Pancreas (tissue), 10 donors: ENCODE measurements around the gene SSTR5. TPM values are rescaled to one million over a fixed set of nuclear protein-coding genes. Genes with fewer than 3 reads are reported as not detected.

Experiments used
- ATAC-seq, 4 donors: fragments of 200-7000 bp; cut with Tn5 transposase; one replicate each; pipeline versions ENCODE4 v1.8.0 to v1.9.1; 2020; ENCODE audit warnings: mild to moderate bottlenecking in 4 of 4, moderate library complexity in 4 of 4
- DNase-seq, 6 donors: peaks; one replicate each; pipeline ENCODE4 v3.0.0-alpha.2; 2020
- FAIRE-seq: peaks from 2 replicates; lab custom pipeline; 2012; peaks lifted over from hg19 to GRCh38; lab: Jason Lieb, UNC
- H3K27ac ChIP-seq, 4 donors: fragments of 200-600 bp; sonication (generic); 1 replicate in 3 of 4; 2 replicates in 1 of 4; pipeline versions ENCODE4 v1.5.0 to v1.8.0; 2020
- H3K27me3 ChIP-seq, 4 donors: fragments of 200-600 bp; one replicate each; pipeline ENCODE4 v1.8.0; 2021
- H3K36me3 ChIP-seq, 3 donors: fragments of 200-600 bp; sonication (generic) in 1 of 3; one replicate each; pipeline versions ENCODE4 v1.5.0 to v1.8.0; 2020 to 2021
- H3K4me1 ChIP-seq, 3 donors: fragments of 200-600 bp; one replicate each; pipeline ENCODE4 v1.8.0; 2021
- H3K4me3 ChIP-seq, 4 donors: fragments of 200-600 bp; sonication (generic) in 2 of 4; one replicate each; pipeline versions ENCODE4 v1.5.0 to v1.8.0; 2020 to 2021
- H3K9me3 ChIP-seq, 4 donors: fragments of 200-600 bp; one replicate each; pipeline ENCODE4 v1.8.0; 2021
- WGBS, 2 donors: extraction: QIAGEN DNeasy Blood & Tissue Kit; methylation state at CpG; one replicate each; pipeline ENCODE4 v1.1.7; 2013; 5-methylcytosine and 5-hydroxymethylcytosine counted together
- intact Hi-C, 3 donors: fragments of 100-400 bp; cut with DNase I; formaldehyde crosslinking; loops; one replicate each; pipeline versions ENCODE4 v1.11.1 to v1.14.2; 2022
- polyA plus RNA-seq, 2 donors: library from polyadenylated mRNA; stranded (reverse); fragments of 200-250 nt; gene quantifications; one replicate each; pipeline ENCODE4 v1.2.3, GENCODE V29; 2013
- total RNA-seq, 6 donors: library from RNA; stranded (reverse); fragmentation: NEBNext Ultra II Directional in 4 of 6; extraction: Animal tissue kit (Norgen Biotek cat#: 25700) in 4 of 6; gene quantifications; one replicate each; pipeline versions ENCODE4 v1.2.1 to v1.2.4, GENCODE V29; 2021 to 2023
- TF ChIP-seq, protein P1 (sequence below), 4 donors: fragments of 200-600 bp; sonication (generic) in 3 of 4; IDR thresholded peaks; one replicate each; pipeline versions ENCODE4 v1.5.0 to v1.8.0; 2021; ENCODE audit warnings: antibody characterized with exemption in 4 of 4
- donor health status: healthy with polysubstance abuse.
- donor health status: DM: no; HTN: no; CAD: no; lungs with moderate emphysema.
- donor health status: DM: no; HTN: no; CAD: no.
- donor health status: control.
- donor health status: control.
- donor health status: Bipolar disorder and iron deficiency.
- donor health status: DM: yes; HTN: yes; CAD: no.
- donor health status: DM: no; HTN: no; CAD: no.
- donor health status: DM: no; HTN: no; CAD: no.
- donor health status: DM: yes; HTN: yes; CAD: no.

SSTR5 gene
- total and polyA plus RNA-seq, 8 donors = 0.12 to 1.2 (median 0.32) TPM; not detected in 1

DNA sequence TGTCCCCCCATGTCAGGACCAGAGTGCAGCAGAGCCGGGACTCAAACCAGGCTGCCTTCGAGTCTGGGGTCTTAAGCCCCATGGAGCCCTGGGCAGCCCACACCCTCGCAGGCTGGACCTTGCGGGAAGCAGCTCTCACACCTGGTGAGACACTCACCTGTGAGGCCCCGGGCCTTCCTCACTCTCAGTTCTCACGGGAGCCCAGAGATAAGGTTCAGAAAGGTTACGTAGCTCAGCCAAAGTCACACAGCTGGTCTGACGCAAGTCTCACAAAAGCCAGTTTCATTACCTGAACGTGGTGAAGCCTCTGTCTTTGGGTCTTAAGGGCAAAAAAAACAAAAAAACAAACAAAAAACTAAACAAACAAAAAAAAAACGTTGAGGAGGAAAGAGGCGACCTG lies 32.8 kb upstream of the SSTR5 start:
- H3K36me3 ChIP-seq = no peaks in the 10 kb centered on the region
- no peaks in the 10 kb centered on the region for H3K4me1 ChIP-seq
- H3K27ac ChIP-seq = no peak overlapping the region
- H3K9me3 ChIP-seq = no peaks in the 10 kb centered on the region
- FAIRE-seq = no peak
- intact Hi-C loops = no loop called here
- H3K4me3 ChIP-seq = no peak overlapping the region
- TF ChIP-seq, protein P1, sequence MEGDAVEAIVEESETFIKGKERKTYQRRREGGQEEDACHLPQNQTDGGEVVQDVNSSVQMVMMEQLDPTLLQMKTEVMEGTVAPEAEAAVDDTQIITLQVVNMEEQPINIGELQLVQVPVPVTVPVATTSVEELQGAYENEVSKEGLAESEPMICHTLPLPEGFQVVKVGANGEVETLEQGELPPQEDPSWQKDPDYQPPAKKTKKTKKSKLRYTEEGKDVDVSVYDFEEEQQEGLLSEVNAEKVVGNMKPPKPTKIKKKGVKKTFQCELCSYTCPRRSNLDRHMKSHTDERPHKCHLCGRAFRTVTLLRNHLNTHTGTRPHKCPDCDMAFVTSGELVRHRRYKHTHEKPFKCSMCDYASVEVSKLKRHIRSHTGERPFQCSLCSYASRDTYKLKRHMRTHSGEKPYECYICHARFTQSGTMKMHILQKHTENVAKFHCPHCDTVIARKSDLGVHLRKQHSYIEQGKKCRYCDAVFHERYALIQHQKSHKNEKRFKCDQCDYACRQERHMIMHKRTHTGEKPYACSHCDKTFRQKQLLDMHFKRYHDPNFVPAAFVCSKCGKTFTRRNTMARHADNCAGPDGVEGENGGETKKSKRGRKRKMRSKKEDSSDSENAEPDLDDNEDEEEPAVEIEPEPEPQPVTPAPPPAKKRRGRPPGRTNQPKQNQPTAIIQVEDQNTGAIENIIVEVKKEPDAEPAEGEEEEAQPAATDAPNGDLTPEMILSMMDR (IDR thresholded peaks at IDR 0.05) = no peak
- 44 to 47% methylated on average over 11 of the region's 11 CpGs for WGBS, 2 donors
- ATAC-seq = no peak
- DNase-seq = no peak
- peaks cover 0 to 3% (median 0%) of the 10 kb centered on the region in 4 donors for H3K27me3 ChIP-seq

DNA sequence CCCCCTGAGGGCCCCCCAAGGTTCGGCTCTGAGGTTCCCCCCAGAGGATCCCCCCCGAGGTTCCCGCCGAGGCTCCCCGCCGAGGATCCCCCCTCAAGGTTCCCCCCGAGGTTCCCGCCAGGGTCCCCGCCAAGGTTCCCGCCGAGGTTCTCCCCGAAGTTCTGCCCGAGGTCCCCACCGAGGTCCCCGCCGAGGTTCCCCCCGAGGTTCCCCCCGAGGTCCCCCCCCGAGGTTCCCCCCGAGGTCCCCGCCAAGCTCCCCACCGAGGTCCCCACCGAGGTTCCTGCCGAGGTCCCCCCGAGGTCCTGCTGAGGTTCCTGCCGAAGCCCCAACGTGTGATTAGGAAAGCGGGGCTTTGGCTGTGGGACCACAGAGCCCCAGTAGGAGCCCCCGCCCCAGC lies 32.2 kb upstream of the SSTR5 start:
- TF ChIP-seq, protein P1 (IDR thresholded peaks at IDR 0.05) = no peak
- intact Hi-C loops = no loop called here
- 71 to 77% methylated on average over 25 to 29 of the region's 29 CpGs for WGBS, 2 donors
- Histone ChIP-seq H3K27me3 (peaks cover 0 to 3% (median 0%) of the 10 kb centered on the region in 4 donors), H3K27ac (no peak overlapping the region), H3K9me3 (no peaks in the 10 kb centered on the region), H3K36me3 (no peaks in the 10 kb centered on the region), H3K4me3 (no peak overlapping the region), H3K4me1 (no peaks in the 10 kb centered on the region)
- DNase-seq = no peak
- ATAC-seq = no peak
- FAIRE-seq = no peak

DNA sequence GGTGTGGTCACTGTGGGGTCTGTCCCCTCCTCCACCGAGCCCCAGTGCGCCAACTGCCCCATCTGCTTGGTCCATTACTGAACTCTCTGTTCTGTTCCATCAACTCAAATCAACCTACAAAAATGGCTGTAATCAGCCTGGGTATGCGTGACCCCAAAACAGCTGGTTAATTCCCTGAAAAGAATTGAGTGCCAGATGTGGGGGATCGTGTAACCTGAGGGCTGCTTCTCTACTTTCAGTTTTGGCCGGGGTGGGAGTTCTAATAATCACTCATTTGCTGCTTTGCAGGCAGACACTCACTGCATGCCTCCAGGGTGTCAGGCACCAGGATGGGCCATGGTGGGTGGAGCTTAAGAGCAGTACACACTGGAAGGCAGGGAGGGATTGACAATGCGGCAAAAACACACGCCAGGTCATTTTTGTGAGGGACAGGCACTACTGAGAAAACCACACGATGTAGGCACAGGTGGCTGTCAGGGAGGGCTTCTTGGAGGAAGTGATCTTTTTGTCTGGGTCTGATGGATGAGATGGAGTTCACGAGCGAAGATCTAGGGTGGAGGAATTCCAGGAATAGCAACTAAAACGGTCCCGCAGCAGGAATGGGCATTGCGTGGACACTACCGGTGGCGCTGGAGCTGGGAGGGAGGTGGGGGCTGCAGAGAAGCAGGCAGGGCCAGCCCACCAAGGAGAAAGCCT lies 30.4 kb upstream of the SSTR5 start:
- no peaks in the 10 kb centered on the region for H3K9me3 ChIP-seq
- H3K27me3 ChIP-seq = peaks cover 0 to 3% (median 0%) of the 10 kb centered on the region in 4 donors
- DNase-seq = no peak
- H3K27ac ChIP-seq = no peak overlapping the region
- H3K36me3 ChIP-seq = no peaks in the 10 kb centered on the region
- FAIRE-seq = no peak
- no peaks in the 10 kb centered on the region for H3K4me1 ChIP-seq
- no peak for ATAC-seq
- intact Hi-C loops = no loop called here
- TF ChIP-seq, protein P1 (IDR thresholded peaks at IDR 0.05) = no peak
- H3K4me3 ChIP-seq = no peak overlapping the region
- 82 to 83% methylated on average over 15 of the region's 15 CpGs for WGBS, 2 donors

GRCh38 chr16:1042866-1043265 lies 29.7 kb upstream of the SSTR5 start:
- H3K9me3 ChIP-seq = no peaks in the 10 kb centered on the region
- no peak overlapping the region for H3K4me3 ChIP-seq
- H3K36me3 ChIP-seq = no peaks in the 10 kb centered on the region
- intact Hi-C loops = no loop called here
- no peaks in the 10 kb centered on the region for H3K4me1 ChIP-seq
- ATAC-seq (peak in 3 of 4 donors; percentile 19 to 52 (median 43)), FAIRE-seq (no peak), DNase-seq (no peak)
- TF ChIP-seq, protein P1 (IDR thresholded peaks at IDR 0.05) = no peak
- H3K27ac ChIP-seq = no peak overlapping the region
- WGBS, 2 donors = 36 to 41% methylated on average over 19 of the region's 19 CpGs
- H3K27me3 ChIP-seq = peaks cover 0 to 3% (median 0%) of the 10 kb centered on the region in 4 donors

DNA sequence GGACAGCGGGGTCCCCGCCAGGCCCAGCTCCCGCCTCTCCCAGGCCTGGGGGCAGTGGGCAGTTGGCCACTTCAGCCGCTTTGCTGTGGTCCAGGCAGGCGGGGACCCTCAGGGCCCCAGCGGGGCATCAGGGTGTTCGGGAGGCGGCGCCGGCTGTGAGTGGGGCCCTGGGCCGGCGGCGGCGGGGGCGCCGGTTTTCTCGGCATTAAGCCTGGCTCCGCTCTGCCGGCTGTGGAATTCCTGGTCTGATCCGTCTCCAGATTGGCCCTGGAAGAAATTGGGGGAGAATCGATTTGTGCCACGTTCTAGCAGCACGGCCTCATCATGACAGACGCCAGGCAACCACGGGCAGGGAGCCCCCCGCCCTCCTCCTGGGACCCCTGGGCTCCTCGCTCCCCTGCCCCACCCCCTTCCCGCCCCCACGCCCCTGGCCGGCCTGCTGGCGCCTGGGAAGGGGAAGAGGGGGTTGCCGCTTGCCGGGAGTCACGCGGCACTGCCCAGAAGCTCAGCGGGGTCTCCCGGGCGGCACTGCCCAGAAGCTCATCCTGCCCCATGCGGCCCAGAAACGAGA lies 28.6 kb upstream of the SSTR5 start:
- no peak for ATAC-seq
- intact Hi-C loops = no loop called here
- Histone ChIP-seq H3K27ac (no peak overlapping the region), H3K36me3 (no peaks in the 10 kb centered on the region), H3K4me3 (no peak overlapping the region), H3K9me3 (no peaks in the 10 kb centered on the region), H3K4me1 (no peaks in the 10 kb centered on the region), H3K27me3 (peaks cover 0 to 3% (median 0%) of the 10 kb centered on the region in 4 donors)
- DNase-seq = no peak
- TF ChIP-seq, protein P1 (IDR thresholded peaks at IDR 0.05) = no peak
- no peak for FAIRE-seq
- 36 to 50% methylated on average over 30 to 40 of the region's 40 CpGs for WGBS, 2 donors
